ENCODE results near the gene MRPL55. TPM values are rescaled to one million over a fixed set of nuclear protein-coding genes. Genes with fewer than 3 reads are reported as not detected.

MRPL55 gene
- total and polyA plus RNA-seq, 2 of the 13 experiments (the other 11 are each of a cell fraction or from before 2014, with no cell fraction given): 58.6 to 92.9 TPM

DNA sequence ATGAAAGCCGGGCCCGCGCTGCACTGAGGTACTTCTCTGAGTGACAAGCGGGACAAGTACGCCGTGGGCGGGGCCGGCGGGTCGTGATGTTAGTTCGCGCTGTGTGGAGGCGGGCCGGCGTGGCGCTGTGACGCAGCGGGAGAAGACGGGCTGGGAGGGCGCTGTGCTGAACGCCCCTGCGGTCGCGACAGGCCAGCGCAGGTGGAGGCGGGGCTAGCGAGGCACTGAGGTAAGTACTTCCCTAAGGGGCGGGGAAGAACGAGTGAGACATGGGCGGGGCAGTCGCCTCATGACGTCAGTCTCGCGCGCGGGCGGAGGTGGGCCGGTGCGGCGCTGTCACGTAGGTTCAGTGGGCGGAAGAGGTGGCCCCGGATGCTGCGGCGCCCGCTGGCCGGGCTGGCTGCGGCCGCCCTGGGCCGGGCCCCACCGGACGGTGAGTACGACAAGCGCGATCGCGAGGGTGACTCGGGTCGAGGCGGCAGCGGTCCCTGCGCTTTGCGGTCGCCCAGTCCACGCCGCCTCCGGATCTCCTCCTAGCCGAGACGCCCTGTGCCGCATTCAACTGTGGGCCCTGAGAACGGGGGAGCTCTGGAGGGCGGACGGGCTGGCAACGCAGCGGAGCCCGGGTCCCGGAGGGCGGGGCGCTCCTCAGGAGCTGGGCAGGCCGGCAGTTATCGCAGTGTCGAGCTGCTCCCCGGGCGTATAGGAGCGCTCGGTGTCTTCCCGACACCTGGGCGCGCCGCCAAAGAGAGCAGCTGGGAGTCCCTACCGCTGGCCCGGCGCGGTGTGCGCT lies 31.0 kb upstream of the MRPL55 start, which contains the start of gene GUK1 (continued):
- TF ChIP-seq NFIC (IDR thresholded peaks at IDR 0.05; ENCODE audit: low read length): no peak
- no peak for TF ChIP-seq ZNF589 (CRISPR knock-in tag; conservative IDR thresholded peaks at IDR 0.05)
- no peak for TF ChIP-seq KLF9 (CRISPR knock-in tag; IDR thresholded peaks at IDR 0.05; ENCODE audit: low read depth)
- TF ChIP-seq YEATS4 (CRISPR knock-in tag; IDR thresholded peaks at IDR 0.05; ENCODE audit: borderline replicate concordance): peak; percentile 85
- TF ChIP-seq ZNF20 (CRISPR knock-in tag; IDR thresholded peaks at IDR 0.05): no peak
- TF ChIP-seq BHLHE40 (IDR thresholded peaks at IDR 0.05; ENCODE audit: low read length): no peak
- TF ChIP-seq PHF20 (CRISPR knock-in tag; IDR thresholded peaks at IDR 0.05): peak; percentile 90
- TF ChIP-seq ATF7 (IDR thresholded peaks at IDR 0.05): peak; percentile 93
- TF ChIP-seq ATF7 (CRISPR knock-in tag; IDR thresholded peaks at IDR 0.05): peak; percentile 84
- TF ChIP-seq, protein P1, sequence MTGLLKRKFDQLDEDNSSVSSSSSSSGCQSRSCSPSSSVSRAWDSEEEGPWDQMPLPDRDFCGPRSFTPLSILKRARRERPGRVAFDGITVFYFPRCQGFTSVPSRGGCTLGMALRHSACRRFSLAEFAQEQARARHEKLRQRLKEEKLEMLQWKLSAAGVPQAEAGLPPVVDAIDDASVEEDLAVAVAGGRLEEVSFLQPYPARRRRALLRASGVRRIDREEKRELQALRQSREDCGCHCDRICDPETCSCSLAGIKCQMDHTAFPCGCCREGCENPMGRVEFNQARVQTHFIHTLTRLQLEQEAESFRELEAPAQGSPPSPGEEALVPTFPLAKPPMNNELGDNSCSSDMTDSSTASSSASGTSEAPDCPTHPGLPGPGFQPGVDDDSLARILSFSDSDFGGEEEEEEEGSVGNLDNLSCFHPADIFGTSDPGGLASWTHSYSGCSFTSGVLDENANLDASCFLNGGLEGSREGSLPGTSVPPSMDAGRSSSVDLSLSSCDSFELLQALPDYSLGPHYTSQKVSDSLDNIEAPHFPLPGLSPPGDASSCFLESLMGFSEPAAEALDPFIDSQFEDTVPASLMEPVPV (CRISPR knock-in tag; IDR thresholded peaks at IDR 0.05): 0 out of 2 replicates have a peak, but pooled peaks have one; percentile 35
- TF ChIP-seq HCFC1 (IDR thresholded peaks at IDR 0.05; ENCODE audit: low read depth, low read length): peak; percentile 54
- peak; percentile 23; the same call in 1 of the 2 replicates for TF ChIP-seq ZNF609 (CRISPR knock-in tag; IDR thresholded peaks at IDR 0.05; ENCODE audit: borderline replicate concordance)
- no peak for TF ChIP-seq TRIM24 (CRISPR knock-in tag; IDR thresholded peaks at IDR 0.05)
- TF ChIP-seq ZNF513 (CRISPR knock-in tag; conservative IDR thresholded peaks at IDR 0.05): no peak
- TF ChIP-seq SYNCRIP (IDR thresholded peaks at IDR 0.05; ENCODE audit: insufficient read depth, low read depth, low read length): no peak
- TF ChIP-seq ZFAT (CRISPR knock-in tag; conservative IDR thresholded peaks at IDR 0.05): no peak
- TF ChIP-seq TFDP1 (CRISPR knock-in tag; IDR thresholded peaks at IDR 0.05; ENCODE audit: borderline replicate concordance): peak; percentile 71; the same call in 1 of the 2 replicates
- peak; percentile 46; the same call in 1 of the 2 replicates for TF ChIP-seq ZNF790 (CRISPR knock-in tag; IDR thresholded peaks at IDR 0.05; ENCODE audit: borderline replicate concordance)
- TF ChIP-seq FOXA3 (CRISPR knock-in tag; IDR thresholded peaks at IDR 0.05): peak; percentile 33; the same call in 1 of the 2 replicates
- TF ChIP-seq ZNF432 (CRISPR knock-in tag; IDR thresholded peaks at IDR 0.05; ENCODE audit: borderline replicate concordance): no peak
- TF ChIP-seq ZNF761 (CRISPR knock-in tag; conservative IDR thresholded peaks at IDR 0.05): 0 out of 2 replicates have a peak, but pooled peaks have one; percentile 53

Measured in HepG2 (cell line).